Neural progenitor cell (in vitro differentiated cells): ENCODE results near the gene ARL3. TPM values are rescaled to one million over a fixed set of nuclear protein-coding genes. Genes with fewer than 3 reads are reported as not detected.

ENCODE experiments used
- DNase-seq: peaks from one replicate; pipeline ENCODE4 v3.0.0-alpha.2; 2016; ENCODE audit warnings: low spot score
- H2AFZ ChIP-seq: fragments of 200-600 bp; sonication (generic); replicated peaks from 2 replicates; pipeline ENCODE4 v1.6.1; 2016; ENCODE audit warnings: antibody characterized with exemption
- H3F3A ChIP-seq: fragments of 200-600 bp; sonication (generic); 2 replicates; pipeline ENCODE4 v1.6.1; 2016; ENCODE audit warnings: antibody characterized with exemption, low read depth
- H3K27ac ChIP-seq: fragments of 200-600 bp; sonication (generic); 2 replicates; pipeline ENCODE4 v1.5.1; 2016; ENCODE audit warnings: mild to moderate bottlenecking
- H3K27me3 ChIP-seq: fragments of 200-600 bp; sonication (generic); 2 replicates; pipeline ENCODE4 v1.6.1; 2016; ENCODE audit warnings: mild to moderate bottlenecking, moderate library complexity
- H3K36me3 ChIP-seq: fragments of 200-600 bp; sonication (generic); 2 replicates; pipeline ENCODE4 v1.5.1; 2016
- H3K4me1 ChIP-seq: fragments of 200-600 bp; sonication (generic); 2 replicates; pipeline ENCODE4 v1.6.1; 2016; ENCODE audit warnings: mixed run types
- H3K4me2 ChIP-seq: fragments of 200-600 bp; sonication (generic); 2 replicates; pipeline ENCODE4 v1.6.1; 2016
- H3K4me3 ChIP-seq: fragments of 200-600 bp; sonication (generic); 2 replicates; pipeline ENCODE4 v1.5.1; 2016
- H3K79me2 ChIP-seq: fragments of 200-600 bp; sonication (generic); 2 replicates; pipeline ENCODE4 v1.6.1; 2016; ENCODE audit warnings: low read depth
- H3K9ac ChIP-seq: fragments of 200-600 bp; sonication (generic); 2 replicates; pipeline ENCODE4 v1.6.1; 2016
- H3K9me3 ChIP-seq: fragments of 200-600 bp; sonication (generic); 2 replicates; pipeline ENCODE4 v1.5.1; 2016; ENCODE audit warnings: low read depth
- H4K20me1 ChIP-seq: fragments of 200-600 bp; sonication (generic); 2 replicates; pipeline ENCODE4 v1.6.1; 2016; ENCODE audit warnings: low read depth
- H3K27ac Mint-ChIP-seq: 3 replicates; pipeline ENCODE4 v1.8.0; 2021; ENCODE audit warnings: mixed read lengths
- H3K27me3 Mint-ChIP-seq: 2 replicates; pipeline ENCODE4 v1.8.0; 2022; ENCODE audit warnings: low read depth, mild to moderate bottlenecking, inconsistent platforms, moderate library complexity, mixed read lengths; ENCODE audit not compliant: insufficient read depth
- H3K36me3 Mint-ChIP-seq: 3 replicates; pipeline ENCODE4 v1.8.0; 2021; ENCODE audit warnings: mixed read lengths
- H3K4me1 Mint-ChIP-seq: 3 replicates; pipeline ENCODE4 v1.8.0; 2021; ENCODE audit warnings: mixed read lengths
- H3K4me3 Mint-ChIP-seq: 3 replicates; pipeline ENCODE4 v1.8.0; 2021; ENCODE audit warnings: mild to moderate bottlenecking, moderate library complexity, mixed read lengths
- H3K9me3 Mint-ChIP-seq: 3 replicates; pipeline ENCODE4 v1.8.0; 2020; ENCODE audit warnings: mixed read lengths
- EZH2 ChIP-seq: fragments of 200-600 bp; sonication (generic); IDR thresholded peaks from 2 replicates; pipeline ENCODE4 v1.6.1; 2017; ENCODE audit warnings: antibody characterized with exemption, mild to moderate bottlenecking, moderate library complexity
- EZH2phosphoT487 ChIP-seq: fragments of 200-600 bp; sonication (generic); IDR thresholded peaks from 2 replicates; pipeline ENCODE4 v1.6.1; 2017; ENCODE audit warnings: antibody characterized with exemption
- total RNA-seq: library from RNA; depleted of rRNA; stranded (reverse); fragments of >200 nt; gene quantifications from 2 replicates; pipeline ENCODE4 v1.2.3, GENCODE V29; 2015; ENCODE audit warnings: low replicate concordance
- TF ChIP-seq, protein P1 (sequence below): fragments of 200-600 bp; sonication (generic); IDR thresholded peaks from 2 replicates; pipeline ENCODE4 v1.5.1; 2017; ENCODE audit warnings: antibody characterized with exemption, mild to moderate bottlenecking

The ARL3 gene, protein sequence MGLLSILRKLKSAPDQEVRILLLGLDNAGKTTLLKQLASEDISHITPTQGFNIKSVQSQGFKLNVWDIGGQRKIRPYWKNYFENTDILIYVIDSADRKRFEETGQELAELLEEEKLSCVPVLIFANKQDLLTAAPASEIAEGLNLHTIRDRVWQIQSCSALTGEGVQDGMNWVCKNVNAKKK
- 20.8 and 29.7 TPM in 2 replicates for total RNA-seq

DNA sequence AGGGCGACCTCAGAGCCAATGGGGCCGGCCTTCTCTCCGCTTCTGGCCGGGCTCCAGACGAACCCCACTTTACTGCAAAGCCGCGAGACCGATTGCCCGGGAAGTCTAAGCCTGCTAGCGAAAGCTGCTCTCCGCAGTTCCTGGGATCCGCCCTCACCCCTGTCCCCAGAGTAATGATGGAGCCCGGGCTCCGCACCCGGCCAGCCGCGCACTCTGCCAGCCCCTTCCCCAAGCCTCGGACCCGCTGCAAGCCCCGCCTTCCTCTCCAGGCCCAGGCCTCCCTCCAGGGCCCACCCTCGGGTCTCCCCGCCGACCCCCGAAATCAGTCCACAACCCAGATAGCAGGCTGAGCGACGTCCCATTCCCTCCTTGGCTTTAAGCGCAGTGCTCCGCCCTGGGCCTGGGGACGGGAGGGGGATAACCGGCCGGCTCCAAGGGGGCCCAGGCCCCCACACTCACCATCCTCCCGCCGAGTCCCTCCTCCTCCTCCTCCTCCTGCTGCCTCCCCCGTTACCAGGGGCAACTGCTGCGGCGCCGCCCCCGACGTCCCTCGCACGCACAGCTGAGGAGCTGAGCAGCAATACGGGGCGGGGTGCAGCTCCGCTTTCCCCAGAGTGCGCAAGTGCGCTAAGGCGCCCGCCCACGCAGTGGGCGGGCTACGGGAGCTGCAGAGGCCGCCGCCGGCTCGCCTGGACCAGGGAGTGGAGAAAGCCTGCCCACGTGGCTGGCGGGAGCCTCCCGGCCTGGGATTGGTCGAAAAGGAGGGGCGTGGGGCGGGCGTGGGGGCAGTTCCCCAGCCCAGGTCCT is at the start of gene ARL3:
Gene ARL3, minus strand, starts transcription at position 584 of the 807 bp plus-strand sequence. Its CDS starts 122 bp downstream, at position 462.
- Mint-ChIP-seq H3K27ac (peak within 1 kb of the TSS; percentile 88), H3K4me3 (peak within 1 kb of the TSS; percentile 94), H3K27me3 (no peaks in the 10 kb centered on the region), H3K9me3 (no peaks in the 10 kb centered on the region), H3K4me1 (peaks cover 58% of the 10 kb centered on the region), H3K36me3 (peaks cover 6% of the 10 kb centered on the region)
- Histone ChIP-seq H3K36me3 (no peaks in the 10 kb centered on the region), H3K4me1 (peaks cover 43% of the 10 kb centered on the region), H3K79me2 (peaks cover 91% of the 10 kb centered on the region), H3K9me3 (no peaks in the 10 kb centered on the region), H3K9ac (peak within 1 kb of the TSS; percentile 76), H2AFZ (peak within 1 kb of the TSS; percentile 71), H3K27me3 (no peaks in the 10 kb centered on the region), H3F3A (peaks cover 32% of the 10 kb centered on the region), H3K4me2 (peak within 1 kb of the TSS; percentile 97), H3K4me3 (peak within 1 kb of the TSS; percentile 75), H3K27ac (peak within 1 kb of the TSS; percentile 43), H4K20me1 (peaks cover 46% of the 10 kb centered on the region)
- no peak for TF ChIP-seq EZH2
- TF ChIP-seq, protein P1, sequence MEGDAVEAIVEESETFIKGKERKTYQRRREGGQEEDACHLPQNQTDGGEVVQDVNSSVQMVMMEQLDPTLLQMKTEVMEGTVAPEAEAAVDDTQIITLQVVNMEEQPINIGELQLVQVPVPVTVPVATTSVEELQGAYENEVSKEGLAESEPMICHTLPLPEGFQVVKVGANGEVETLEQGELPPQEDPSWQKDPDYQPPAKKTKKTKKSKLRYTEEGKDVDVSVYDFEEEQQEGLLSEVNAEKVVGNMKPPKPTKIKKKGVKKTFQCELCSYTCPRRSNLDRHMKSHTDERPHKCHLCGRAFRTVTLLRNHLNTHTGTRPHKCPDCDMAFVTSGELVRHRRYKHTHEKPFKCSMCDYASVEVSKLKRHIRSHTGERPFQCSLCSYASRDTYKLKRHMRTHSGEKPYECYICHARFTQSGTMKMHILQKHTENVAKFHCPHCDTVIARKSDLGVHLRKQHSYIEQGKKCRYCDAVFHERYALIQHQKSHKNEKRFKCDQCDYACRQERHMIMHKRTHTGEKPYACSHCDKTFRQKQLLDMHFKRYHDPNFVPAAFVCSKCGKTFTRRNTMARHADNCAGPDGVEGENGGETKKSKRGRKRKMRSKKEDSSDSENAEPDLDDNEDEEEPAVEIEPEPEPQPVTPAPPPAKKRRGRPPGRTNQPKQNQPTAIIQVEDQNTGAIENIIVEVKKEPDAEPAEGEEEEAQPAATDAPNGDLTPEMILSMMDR: peak; percentile 63
- peak; percentile 100 for DNase-seq

DNA sequence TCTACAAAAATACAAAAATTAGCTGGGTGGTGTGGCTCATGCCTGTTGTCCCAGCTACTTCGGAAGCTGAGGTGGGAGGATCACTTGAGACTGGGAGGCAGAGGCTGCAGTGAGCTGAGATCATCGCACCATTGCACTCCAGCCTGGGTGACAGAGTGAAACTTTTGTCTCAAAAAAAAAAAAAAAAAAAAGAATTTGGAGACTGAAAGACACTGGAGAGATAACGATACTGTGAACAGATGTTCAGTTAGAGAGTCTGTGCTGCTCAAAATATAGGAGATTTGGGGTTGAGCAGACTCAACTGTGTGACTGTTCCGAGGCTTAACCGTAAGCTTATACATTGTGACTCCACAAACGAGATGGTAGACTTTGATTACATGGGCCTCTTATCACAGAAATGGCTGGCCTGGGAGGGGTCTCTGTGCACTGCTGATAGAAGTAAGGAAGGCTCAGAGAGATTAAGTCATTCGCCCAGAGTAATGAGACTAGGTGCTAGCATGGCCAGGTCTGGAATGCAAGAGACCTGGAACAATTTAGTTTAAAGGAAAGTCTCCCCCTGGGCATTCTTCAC is 48.9 kb upstream of the ARL3 start:
- DNase-seq: no peak
- Histone ChIP-seq H2AFZ (no peak overlapping the region), H3K4me2 (no peak overlapping the region), H3K4me3 (no peak overlapping the region), H3K79me2 (no peaks in the 10 kb centered on the region), H3K9me3 (no peaks in the 10 kb centered on the region), H3F3A (no peaks in the 10 kb centered on the region), H3K27me3 (no peaks in the 10 kb centered on the region), H3K36me3 (no peaks in the 10 kb centered on the region), H4K20me1 (no peaks in the 10 kb centered on the region), H3K27ac (no peak overlapping the region), H3K9ac (no peak overlapping the region), H3K4me1 (no peaks in the 10 kb centered on the region)
- TF ChIP-seq, protein P1: no peak
- no peak for TF ChIP-seq EZH2phosphoT487
- TF ChIP-seq EZH2: no peak
- Mint-ChIP-seq H3K4me1 (peaks cover 8% of the 10 kb centered on the region), H3K27ac (no peak overlapping the region), H3K36me3 (peaks cover 12% of the 10 kb centered on the region), H3K4me3 (no peak overlapping the region), H3K27me3 (no peaks in the 10 kb centered on the region), H3K9me3 (no peaks in the 10 kb centered on the region)

DNA sequence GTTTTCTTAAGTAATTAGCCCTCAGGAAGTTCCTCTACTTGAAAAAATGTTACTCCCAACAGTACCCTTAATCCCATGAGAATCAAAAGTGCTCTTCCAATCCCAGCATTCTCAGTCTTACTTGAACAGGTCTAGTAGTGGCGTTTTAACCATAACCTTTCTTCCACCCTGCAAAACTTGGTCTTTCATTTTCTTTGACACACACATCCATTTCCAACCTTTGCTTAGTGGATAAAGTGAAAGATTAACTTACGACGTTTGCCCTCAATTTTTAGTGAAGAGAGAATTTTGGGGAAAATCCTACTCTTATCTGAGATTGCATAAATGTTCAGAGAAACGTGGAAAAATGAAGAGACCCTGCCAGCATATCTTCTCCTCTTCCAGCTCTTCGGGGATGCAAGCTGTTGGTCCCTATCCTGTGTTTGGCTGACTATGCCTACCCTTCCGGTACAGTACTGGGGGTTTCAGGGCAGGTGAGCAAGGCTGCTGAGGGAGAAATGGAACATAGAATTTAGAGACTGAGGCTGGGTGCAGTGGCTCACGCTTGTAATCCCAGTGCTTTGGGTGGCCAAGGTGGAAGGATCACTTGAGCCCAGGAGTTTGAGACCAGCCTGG is 48.3 kb upstream of the ARL3 start:
- H3K36me3 ChIP-seq: no peaks in the 10 kb centered on the region
- no peaks in the 10 kb centered on the region for H3K27me3 ChIP-seq
- Mint-ChIP-seq H3K4me1 (peaks cover 8% of the 10 kb centered on the region), H3K27me3 (no peaks in the 10 kb centered on the region), H3K27ac (no peak overlapping the region), H3K36me3 (peaks cover 12% of the 10 kb centered on the region), H3K9me3 (no peaks in the 10 kb centered on the region), H3K4me3 (no peak overlapping the region)
- no peak overlapping the region for H3K27ac ChIP-seq
- no peaks in the 10 kb centered on the region for H3K9me3 ChIP-seq
- no peaks in the 10 kb centered on the region for H4K20me1 ChIP-seq
- DNase-seq: no peak
- H3K9ac ChIP-seq: no peak overlapping the region
- no peak overlapping the region for H3K4me3 ChIP-seq
- no peak overlapping the region for H3K4me2 ChIP-seq
- H3F3A ChIP-seq: no peaks in the 10 kb centered on the region
- no peak overlapping the region for H2AFZ ChIP-seq
- no peak for TF ChIP-seq EZH2phosphoT487
- TF ChIP-seq, protein P1: no peak
- TF ChIP-seq EZH2: no peak
- H3K4me1 ChIP-seq: no peaks in the 10 kb centered on the region
- no peaks in the 10 kb centered on the region for H3K79me2 ChIP-seq
